ENCODE measurements around the gene CAPN10. TPM values are rescaled to one million over a fixed set of nuclear protein-coding genes. Genes with fewer than 3 reads are reported as not detected.

The CAPN10 gene
- total and polyA plus RNA-seq, 8 donors, result 20.8 to 36.6 (median 28.2) TPM

- TF ChIP-seq, protein P1, sequence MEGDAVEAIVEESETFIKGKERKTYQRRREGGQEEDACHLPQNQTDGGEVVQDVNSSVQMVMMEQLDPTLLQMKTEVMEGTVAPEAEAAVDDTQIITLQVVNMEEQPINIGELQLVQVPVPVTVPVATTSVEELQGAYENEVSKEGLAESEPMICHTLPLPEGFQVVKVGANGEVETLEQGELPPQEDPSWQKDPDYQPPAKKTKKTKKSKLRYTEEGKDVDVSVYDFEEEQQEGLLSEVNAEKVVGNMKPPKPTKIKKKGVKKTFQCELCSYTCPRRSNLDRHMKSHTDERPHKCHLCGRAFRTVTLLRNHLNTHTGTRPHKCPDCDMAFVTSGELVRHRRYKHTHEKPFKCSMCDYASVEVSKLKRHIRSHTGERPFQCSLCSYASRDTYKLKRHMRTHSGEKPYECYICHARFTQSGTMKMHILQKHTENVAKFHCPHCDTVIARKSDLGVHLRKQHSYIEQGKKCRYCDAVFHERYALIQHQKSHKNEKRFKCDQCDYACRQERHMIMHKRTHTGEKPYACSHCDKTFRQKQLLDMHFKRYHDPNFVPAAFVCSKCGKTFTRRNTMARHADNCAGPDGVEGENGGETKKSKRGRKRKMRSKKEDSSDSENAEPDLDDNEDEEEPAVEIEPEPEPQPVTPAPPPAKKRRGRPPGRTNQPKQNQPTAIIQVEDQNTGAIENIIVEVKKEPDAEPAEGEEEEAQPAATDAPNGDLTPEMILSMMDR (IDR thresholded peaks at IDR 0.05), result no peak
- H3K4me1 ChIP-seq, result no peaks in the 10 kb centered on the region
- ATAC-seq (no peak), DNase-seq (peak in 2 of 4 donors; percentile 22 to 68)
- intact Hi-C loops (cut with DNase I), result no loop called here
- no peak overlapping the region for H3K4me3 ChIP-seq
- H3K9me3 ChIP-seq, result no peaks in the 10 kb centered on the region
- no peak overlapping the region for H3K27ac ChIP-seq
- no peaks in the 10 kb centered on the region for H3K36me3 ChIP-seq
- H3K27me3 ChIP-seq, result peaks cover 0 to 48% of the 10 kb centered on the region in 2 donors
Measured at GRCh38 chr2:240642061-240642805, 55.7 kb downstream of the CAPN10 start.

GRCh38 chr2:240642806-240643092 lies 56.2 kb downstream of the CAPN10 start:
- no peak for ATAC-seq
- DNase-seq, result peak in 1 of 4 donors; percentile 25
- H3K4me1 ChIP-seq, result no peaks in the 10 kb centered on the region
- H3K36me3 ChIP-seq, result no peaks in the 10 kb centered on the region
- H3K27ac ChIP-seq, result no peak overlapping the region
- H3K4me3 ChIP-seq, result no peak overlapping the region
- no peaks in the 10 kb centered on the region for H3K9me3 ChIP-seq
- TF ChIP-seq, protein P1 (IDR thresholded peaks at IDR 0.05), result no peak
- H3K27me3 ChIP-seq, result peaks cover 0 to 53% of the 10 kb centered on the region in 2 donors
- intact Hi-C loops (cut with DNase I), result no loop called here

GRCh38 chr2:240643093-240643810 lies 56.7 kb downstream of the CAPN10 start:
- ATAC-seq (no peak), DNase-seq (peak in 2 of 4 donors; percentile 25 to 55)
- Histone ChIP-seq H3K36me3 (no peaks in the 10 kb centered on the region), H3K27ac (no peak overlapping the region), H3K4me1 (no peaks in the 10 kb centered on the region), H3K27me3 (peaks cover 0 to 58% of the 10 kb centered on the region in 2 donors), H3K4me3 (no peak overlapping the region), H3K9me3 (no peaks in the 10 kb centered on the region)
- TF ChIP-seq, protein P1 (IDR thresholded peaks at IDR 0.05), result no peak
- intact Hi-C loops (cut with DNase I), result no loop called here

- ATAC-seq, result no peak
- no peak for DNase-seq
- TF ChIP-seq, protein P1 (IDR thresholded peaks at IDR 0.05), result no peak
- H3K27ac ChIP-seq, result no peak overlapping the region
- intact Hi-C loops (cut with DNase I), result no loop called here
- H3K9me3 ChIP-seq, result no peaks in the 10 kb centered on the region
- no peak overlapping the region for H3K4me3 ChIP-seq
- H3K4me1 ChIP-seq, result no peaks in the 10 kb centered on the region
- peaks cover 2 to 64% of the 10 kb centered on the region in 2 donors for H3K27me3 ChIP-seq
- H3K36me3 ChIP-seq, result no peaks in the 10 kb centered on the region
Measured at GRCh38 chr2:240643811-240644150, 57.2 kb downstream of the CAPN10 start.

- no peak overlapping the region for H3K4me3 ChIP-seq
- peak in 2 of 4 donors; percentile 18 to 49 for DNase-seq
Measured at GRCh38 chr2:240644171-240644651, 57.7 kb downstream of the CAPN10 start.

More at GRCh38 chr2:240644171-240644651, 57.7 kb downstream of the CAPN10 start:
- intact Hi-C loops (cut with DNase I), result no loop called here
- no peaks in the 10 kb centered on the region for H3K36me3 ChIP-seq
- peaks cover 5 to 67% of the 10 kb centered on the region in 2 donors for H3K27me3 ChIP-seq
- ATAC-seq, result no peak
- no peaks in the 10 kb centered on the region for H3K9me3 ChIP-seq
- no peak overlapping the region for H3K27ac ChIP-seq
- H3K4me1 ChIP-seq, result no peaks in the 10 kb centered on the region
- TF ChIP-seq, protein P1 (IDR thresholded peaks at IDR 0.05), result no peak
